ENCODE results near the gene DYRK3. TPM values are rescaled to one million over a fixed set of nuclear protein-coding genes. Genes with fewer than 3 reads are reported as not detected.

DYRK3 gene
- total and polyA plus RNA-seq, 9 of the 15 experiments (the other 6 are each of a cell fraction or from before 2014, with no cell fraction given) = 4.5 to 33.7 (median 25.7) TPM

DNA sequence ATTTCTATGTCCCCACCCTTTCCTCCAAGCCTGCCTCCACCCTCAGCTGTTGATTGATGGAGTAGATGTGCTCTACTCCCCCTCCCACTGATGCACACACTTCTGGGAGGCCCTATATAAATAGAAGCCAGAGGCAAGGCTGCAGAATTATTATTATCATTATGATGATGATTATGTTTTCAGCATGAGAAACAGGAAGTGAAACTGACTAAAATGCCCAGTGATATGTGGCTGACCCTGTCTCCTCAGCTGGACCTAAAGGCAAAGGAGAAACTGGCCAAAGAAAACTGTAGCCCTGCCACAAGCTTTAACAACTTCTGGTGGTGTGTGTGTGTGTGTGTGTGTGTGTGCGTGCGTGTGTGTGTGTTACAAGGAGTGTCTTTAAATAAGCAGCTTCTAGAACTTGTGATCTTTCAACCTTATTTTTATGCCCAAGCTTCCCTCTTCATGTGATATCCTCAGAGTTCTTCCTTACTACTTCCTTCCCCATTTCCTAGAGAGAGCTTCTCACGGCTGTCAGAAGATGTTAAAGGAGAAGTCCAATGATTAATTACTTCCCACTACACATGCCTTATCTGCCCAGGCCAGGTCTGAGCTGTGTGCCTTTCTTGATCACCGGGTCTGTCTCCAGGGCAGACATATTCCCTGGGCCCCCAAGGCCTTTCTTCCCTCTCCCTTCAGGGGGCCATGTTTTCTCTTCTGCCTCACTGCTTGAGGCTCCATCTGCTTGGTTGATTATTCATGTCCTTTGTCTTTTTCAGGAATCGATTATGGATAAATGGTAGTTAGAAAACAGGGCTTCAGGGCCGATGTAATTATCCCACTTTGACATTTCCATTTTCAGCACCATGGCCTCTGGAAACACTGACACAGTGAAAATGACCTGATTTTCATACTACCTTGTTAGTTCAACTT lies 37.8 kb downstream of the DYRK3 start (continued):
- TF ChIP-seq TRIM28 (IDR thresholded peaks at IDR 0.05) = peak; percentile 19; the same call in 1 of the 2 replicates
- TF ChIP-seq COPS2 (conservative IDR thresholded peaks at IDR 0.05) = no peak
- 0 out of 2 replicates have a peak, but pooled peaks have one; percentile 37 for TF ChIP-seq ZNF354B (CRISPR knock-in tag; IDR thresholded peaks at IDR 0.05)
- TF ChIP-seq LCOR (CRISPR knock-in tag; IDR thresholded peaks at IDR 0.05) = peak; percentile 92; the same call in 1 of the 2 replicates
- TF ChIP-seq ZBTB26 (CRISPR knock-in tag; IDR thresholded peaks at IDR 0.05) = no peak
- peak; percentile 60; the same call in 1 of the 2 replicates for TF ChIP-seq GTF2E2 (tag; IDR thresholded peaks at IDR 0.05)
- no peak for TF ChIP-seq MTF1 (CRISPR knock-in tag; IDR thresholded peaks at IDR 0.05; ENCODE audit: borderline replicate concordance)
- TF ChIP-seq, protein P1, sequence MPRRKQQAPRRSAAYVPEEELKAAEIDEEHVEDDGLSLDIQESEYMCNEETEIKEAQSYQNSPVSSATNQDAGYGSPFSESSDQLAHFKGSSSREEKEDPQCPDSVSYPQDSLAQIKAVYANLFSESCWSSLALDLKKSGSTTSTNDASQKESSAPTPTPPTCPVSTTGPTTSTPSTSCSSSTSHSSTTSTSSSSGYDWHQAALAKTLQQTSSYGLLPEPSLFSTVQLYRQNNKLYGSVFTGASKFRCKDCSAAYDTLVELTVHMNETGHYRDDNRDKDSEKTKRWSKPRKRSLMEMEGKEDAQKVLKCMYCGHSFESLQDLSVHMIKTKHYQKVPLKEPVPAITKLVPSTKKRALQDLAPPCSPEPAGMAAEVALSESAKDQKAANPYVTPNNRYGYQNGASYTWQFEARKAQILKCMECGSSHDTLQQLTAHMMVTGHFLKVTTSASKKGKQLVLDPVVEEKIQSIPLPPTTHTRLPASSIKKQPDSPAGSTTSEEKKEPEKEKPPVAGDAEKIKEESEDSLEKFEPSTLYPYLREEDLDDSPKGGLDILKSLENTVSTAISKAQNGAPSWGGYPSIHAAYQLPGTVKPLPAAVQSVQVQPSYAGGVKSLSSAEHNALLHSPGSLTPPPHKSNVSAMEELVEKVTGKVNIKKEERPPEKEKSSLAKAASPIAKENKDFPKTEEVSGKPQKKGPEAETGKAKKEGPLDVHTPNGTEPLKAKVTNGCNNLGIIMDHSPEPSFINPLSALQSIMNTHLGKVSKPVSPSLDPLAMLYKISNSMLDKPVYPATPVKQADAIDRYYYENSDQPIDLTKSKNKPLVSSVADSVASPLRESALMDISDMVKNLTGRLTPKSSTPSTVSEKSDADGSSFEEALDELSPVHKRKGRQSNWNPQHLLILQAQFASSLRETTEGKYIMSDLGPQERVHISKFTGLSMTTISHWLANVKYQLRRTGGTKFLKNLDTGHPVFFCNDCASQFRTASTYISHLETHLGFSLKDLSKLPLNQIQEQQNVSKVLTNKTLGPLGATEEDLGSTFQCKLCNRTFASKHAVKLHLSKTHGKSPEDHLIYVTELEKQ (CRISPR knock-in tag; IDR thresholded peaks at IDR 0.05) = no peak
- no peak for TF ChIP-seq CBX2 (IDR thresholded peaks at IDR 0.05; ENCODE audit: insufficient read depth, low read length, poor library complexity, severe bottlenecking)
- no peak for TF ChIP-seq SREBF1 (IDR thresholded peaks at IDR 0.05; ENCODE audit: borderline replicate concordance, low read depth, low read length)
- TF ChIP-seq CUX1 (CRISPR knock-in tag; IDR thresholded peaks at IDR 0.05) = peak; percentile 84; the same call in 1 of the 2 replicates
- TF ChIP-seq TAF9B (IDR thresholded peaks at IDR 0.05; ENCODE audit: partially characterized antibody) = no peak
- no peak; the same call in 1 of the 2 replicates for TF ChIP-seq HEY1 (CRISPR knock-in tag; IDR thresholded peaks at IDR 0.05; ENCODE audit: borderline replicate concordance)
- TF ChIP-seq, protein P2, sequence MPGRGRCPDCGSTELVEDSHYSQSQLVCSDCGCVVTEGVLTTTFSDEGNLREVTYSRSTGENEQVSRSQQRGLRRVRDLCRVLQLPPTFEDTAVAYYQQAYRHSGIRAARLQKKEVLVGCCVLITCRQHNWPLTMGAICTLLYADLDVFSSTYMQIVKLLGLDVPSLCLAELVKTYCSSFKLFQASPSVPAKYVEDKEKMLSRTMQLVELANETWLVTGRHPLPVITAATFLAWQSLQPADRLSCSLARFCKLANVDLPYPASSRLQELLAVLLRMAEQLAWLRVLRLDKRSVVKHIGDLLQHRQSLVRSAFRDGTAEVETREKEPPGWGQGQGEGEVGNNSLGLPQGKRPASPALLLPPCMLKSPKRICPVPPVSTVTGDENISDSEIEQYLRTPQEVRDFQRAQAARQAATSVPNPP (IDR thresholded peaks at IDR 0.05; ENCODE audit: borderline replicate concordance, insufficient read depth, insufficient read length) = no peak
